Measurements from ENCODE around the gene HES3.

HES3 gene

GRCh38 chr1:6243993-6244392, at the start of gene HES3:
TSS of gene HES3 (plus strand) at chr1:6244179. CDS start at chr1:6244366, 187 bp downstream.
- no peak for TF ChIP-seq CTCF (IDR thresholded peaks at IDR 0.05; ENCODE audit: low read depth, low read length)
- no peak for DNase-seq (ENCODE audit: low read depth in 2 of 2)
- no peak within 1 kb of the TSS for H3K4me3 ChIP-seq (replicated peaks in 1 of 2; ENCODE audit: low read depth in 2 of 2, low read length in 2 of 2)

GRCh38 chr1:6197746-6198427, 46.1 kb upstream of the HES3 start:
- H3K4me3 ChIP-seq (replicated peaks in 1 of 2; ENCODE audit: low read depth in 2 of 2, low read length in 2 of 2): peak overlapping the region; percentile 97 to 98
- no peak for DNase-seq (ENCODE audit: low read depth in 2 of 2)
- TF ChIP-seq CTCF (IDR thresholded peaks at IDR 0.05; ENCODE audit: low read depth, low read length): no peak

- H3K4me3 ChIP-seq (replicated peaks in 1 of 2; ENCODE audit: low read depth in 2 of 2, low read length in 2 of 2): peak overlapping the region; percentile 97 to 98
- no peak for TF ChIP-seq CTCF (IDR thresholded peaks at IDR 0.05; ENCODE audit: low read depth, low read length)
- no peak for DNase-seq (ENCODE audit: low read depth in 2 of 2)
Measured at GRCh38 chr1:6198646-6199297, 45.2 kb upstream of the HES3 start.

- peak; percentile 99 to 100 for DNase-seq (ENCODE audit: low read depth in 2 of 2)
- H3K4me3 ChIP-seq (replicated peaks in 1 of 2; ENCODE audit: low read depth in 2 of 2, low read length in 2 of 2): peak within 1 kb of the TSS; percentile 97 to 98
- no peak for TF ChIP-seq CTCF (IDR thresholded peaks at IDR 0.05; ENCODE audit: low read depth, low read length)
Measured at GRCh38 chr1:6199298-6200187, 44.4 kb upstream of the HES3 start, which contains the start of gene RPL22. TSS of gene RPL22 (minus strand) at chr1:6199595. CDS start at chr1:6199573, 22 bp downstream.

GRCh38 chr1:6200188-6200809, 43.7 kb upstream of the HES3 start:
- TF ChIP-seq CTCF (IDR thresholded peaks at IDR 0.05; ENCODE audit: low read depth, low read length): no peak
- DNase-seq (ENCODE audit: low read depth in 2 of 2): no peak
- H3K4me3 ChIP-seq (replicated peaks in 1 of 2; ENCODE audit: low read depth in 2 of 2, low read length in 2 of 2): peak overlapping the region; percentile 38 to 97

GRCh38 chr1:6202256-6202655, 41.7 kb upstream of the HES3 start:
- no peak for TF ChIP-seq CTCF (IDR thresholded peaks at IDR 0.05; ENCODE audit: low read depth, low read length)
- no peak overlapping the region for H3K4me3 ChIP-seq (replicated peaks in 1 of 2; ENCODE audit: low read depth in 2 of 2, low read length in 2 of 2)
- no peak for DNase-seq (ENCODE audit: low read depth in 2 of 2)

All from cardiac fibroblast (primary cell).